NT2/D1 (cell line): ENCODE results near the gene EIF3F.

ENCODE experiments used
- DNase-seq: peaks from one replicate; pipeline ENCODE4 v3.0.0-alpha.2; 2011; ENCODE audit warnings: low read depth, low spot score
- H3K27me3 ChIP-seq: 2 replicates; pipeline ENCODE4 v1.6.0; 2011; ENCODE audit warnings: mild to moderate bottlenecking; ENCODE audit not compliant: insufficient read length, insufficient read depth
- H3K36me3 ChIP-seq: 2 replicates; pipeline ENCODE4 v1.6.1; 2011; ENCODE audit warnings: mild to moderate bottlenecking, low read length, mixed read lengths; ENCODE audit not compliant: insufficient read depth, insufficient read length
- H3K4me1 ChIP-seq: 2 replicates; pipeline ENCODE4 v1.5.1; 2011; ENCODE audit not compliant: insufficient read depth, insufficient read length
- H3K4me3 ChIP-seq: 2 replicates; pipeline ENCODE4 v1.5.1; 2011; ENCODE audit warnings: low read depth; ENCODE audit not compliant: insufficient read length
- H3K9ac ChIP-seq: 2 replicates; pipeline ENCODE4 v1.6.0; 2011; ENCODE audit warnings: low read depth; ENCODE audit not compliant: insufficient read length
- H3K9me3 ChIP-seq: 2 replicates; pipeline ENCODE4 v1.5.1; 2011; ENCODE audit warnings: mild to moderate bottlenecking, low read length; ENCODE audit not compliant: insufficient read depth
- SUZ12 ChIP-seq: IDR thresholded peaks from 2 replicates; pipeline ENCODE4 v1.6.1; 2011; ENCODE audit not compliant: insufficient read length, insufficient read depth; ENCODE audit errors: extremely low read depth
- YY1 ChIP-seq: IDR thresholded peaks from 2 replicates; pipeline ENCODE4 v1.6.1; 2011; ENCODE audit not compliant: insufficient read length, insufficient read depth
- ZNF274 ChIP-seq: IDR thresholded peaks from 2 replicates; pipeline ENCODE4 v1.6.1; 2011; ENCODE audit warnings: mild to moderate bottlenecking, low read depth, low read length

Gene EIF3F

DNA sequence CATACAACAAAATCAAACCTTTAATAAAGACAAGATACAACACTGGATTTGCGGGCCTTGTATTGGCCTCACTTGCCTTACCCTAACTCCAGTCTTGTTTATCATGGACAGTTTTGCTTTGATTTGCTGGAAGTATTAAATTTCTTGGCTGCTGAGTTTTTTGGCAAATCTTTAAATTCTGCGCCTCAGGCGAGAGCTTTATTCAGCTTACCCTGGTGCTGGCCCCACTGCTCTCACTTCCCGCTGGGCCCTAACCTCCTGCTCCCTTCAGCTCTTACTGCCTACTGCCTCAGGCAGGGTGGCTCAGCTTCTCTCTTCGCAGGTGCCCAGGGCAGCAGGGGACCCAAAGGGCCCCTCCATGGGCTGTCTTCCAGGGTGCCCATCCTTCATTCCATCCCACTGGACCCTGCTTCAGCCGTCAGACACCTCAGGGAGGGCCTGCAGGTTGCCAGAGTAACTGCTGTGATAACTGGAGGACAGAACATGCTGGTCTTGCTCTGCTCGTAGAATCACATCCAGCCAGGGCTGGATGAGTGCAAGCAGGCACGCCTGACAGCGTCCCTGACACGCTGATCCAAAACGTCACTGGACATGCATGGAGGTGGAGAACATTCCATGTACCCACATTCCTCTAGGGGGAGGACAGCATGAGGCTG, 48.2 kb downstream of the EIF3F start:
- H3K36me3 ChIP-seq, result no peaks in the 10 kb centered on the region
- H3K4me1 ChIP-seq, result peaks cover 3% of the 10 kb centered on the region
- no peaks in the 10 kb centered on the region for H3K9me3 ChIP-seq
- H3K27me3 ChIP-seq, result peaks cover 20% of the 10 kb centered on the region
- H3K4me3 ChIP-seq, result no peak overlapping the region
- TF ChIP-seq SUZ12 (no peak), YY1 (no peak), ZNF274 (no peak)
- no peak overlapping the region for H3K9ac ChIP-seq
- no peak for DNase-seq

DNA sequence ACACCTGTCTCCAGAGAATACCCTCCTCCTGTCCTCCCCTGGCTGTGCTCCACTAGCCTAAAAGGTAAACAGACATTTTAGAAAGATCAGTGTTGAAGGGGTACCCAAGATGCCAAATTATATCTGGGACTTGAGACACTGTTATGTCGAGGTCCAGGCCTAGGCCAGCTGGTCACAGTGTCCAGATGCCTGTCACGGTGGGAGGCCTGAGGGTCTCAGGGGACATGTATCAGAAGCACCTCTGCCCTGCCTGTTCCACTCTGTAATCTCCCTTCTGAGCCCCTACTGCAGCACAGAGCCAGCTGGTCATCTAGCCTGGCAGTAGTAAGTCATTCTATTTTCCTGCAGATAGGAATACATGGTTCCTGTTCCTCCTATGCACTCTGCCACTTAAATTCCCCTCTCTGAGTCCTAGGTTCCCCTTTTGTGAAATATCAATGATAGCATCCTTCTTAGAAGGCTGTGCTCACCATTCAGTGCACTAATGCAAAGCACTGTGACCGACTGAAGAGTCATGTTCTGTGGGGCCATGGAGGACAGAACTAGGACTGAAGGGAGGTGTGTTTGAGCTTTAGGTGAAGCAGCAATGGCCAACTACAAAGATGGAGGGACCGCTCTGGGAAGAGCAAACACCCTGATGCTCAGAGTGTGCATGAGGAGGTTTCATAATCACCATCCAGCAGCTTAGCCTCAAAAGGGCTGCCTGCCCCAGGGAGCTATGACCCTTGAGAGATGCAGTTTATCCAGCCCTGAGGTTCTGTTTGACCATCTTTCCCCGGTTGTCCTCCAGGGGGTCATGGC, 49.1 kb downstream of the EIF3F start:
- TF ChIP-seq YY1 (no peak), ZNF274 (no peak), SUZ12 (no peak)
- Histone ChIP-seq H3K27me3 (peaks cover 17% of the 10 kb centered on the region), H3K4me1 (peaks cover 3% of the 10 kb centered on the region), H3K36me3 (no peaks in the 10 kb centered on the region), H3K9ac (no peak overlapping the region), H3K9me3 (no peaks in the 10 kb centered on the region), H3K4me3 (no peak overlapping the region)
- no peak for DNase-seq

DNA sequence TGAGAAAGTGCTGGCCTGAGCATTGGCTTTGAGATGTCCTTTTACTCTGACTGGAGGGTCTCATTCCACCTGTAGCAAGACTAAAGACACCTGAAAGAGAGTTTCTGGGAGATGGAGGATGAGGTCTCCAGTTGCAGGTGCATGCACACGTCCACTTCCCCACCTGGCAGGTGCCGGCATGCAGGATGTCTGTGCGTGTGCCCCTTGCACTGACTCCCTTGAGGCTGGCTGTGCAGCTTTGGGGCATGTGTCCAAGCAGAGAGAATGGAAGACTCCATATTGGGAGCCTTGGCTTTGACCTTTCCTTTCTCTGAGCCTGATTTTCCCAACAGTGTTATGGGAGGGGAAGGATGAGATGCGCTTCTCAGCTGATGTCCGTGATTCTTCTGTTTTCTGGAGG, 49.8 kb downstream of the EIF3F start:
- no peak overlapping the region for H3K9ac ChIP-seq
- peaks cover 3% of the 10 kb centered on the region for H3K4me1 ChIP-seq
- H3K27me3 ChIP-seq, result peaks cover 11% of the 10 kb centered on the region
- no peak overlapping the region for H3K4me3 ChIP-seq
- no peaks in the 10 kb centered on the region for H3K9me3 ChIP-seq
- no peaks in the 10 kb centered on the region for H3K36me3 ChIP-seq
- no peak for DNase-seq
- TF ChIP-seq YY1 (no peak), SUZ12 (no peak), ZNF274 (no peak)

- DNase-seq, result no peak
- Histone ChIP-seq H3K4me3 (no peak overlapping the region), H3K4me1 (no peaks in the 10 kb centered on the region), H3K9me3 (peaks cover 10% of the 10 kb centered on the region; the same call in 1 of the 2 replicates), H3K27me3 (no peaks in the 10 kb centered on the region), H3K36me3 (no peaks in the 10 kb centered on the region), H3K9ac (no peak overlapping the region)
- TF ChIP-seq YY1 (no peak), ZNF274 (no peak), SUZ12 (no peak)
Measured at GRCh38 chr11:8038393-8038792, 51.3 kb downstream of the EIF3F start.

- Histone ChIP-seq H3K9ac (no peak overlapping the region), H3K9me3 (peaks cover 10% of the 10 kb centered on the region; the same call in 1 of the 2 replicates), H3K36me3 (no peaks in the 10 kb centered on the region), H3K4me1 (no peaks in the 10 kb centered on the region), H3K27me3 (no peaks in the 10 kb centered on the region), H3K4me3 (no peak overlapping the region)
- no peak for TF ChIP-seq ZNF274
- TF ChIP-seq YY1, result no peak
- TF ChIP-seq SUZ12, result no peak
- no peak for DNase-seq
Measured at GRCh38 chr11:8038811-8039529, 51.8 kb downstream of the EIF3F start.

GRCh38 chr11:8039530-8040260, 52.6 kb downstream of the EIF3F start:
- no peak for DNase-seq
- H3K4me3 ChIP-seq, result no peak overlapping the region
- no peaks in the 10 kb centered on the region for H3K4me1 ChIP-seq
- TF ChIP-seq ZNF274, result no peak
- TF ChIP-seq YY1, result no peak
- TF ChIP-seq SUZ12, result no peak
- H3K9me3 ChIP-seq, result peaks cover 10% of the 10 kb centered on the region; the same call in 1 of the 2 replicates
- no peaks in the 10 kb centered on the region for H3K27me3 ChIP-seq
- H3K9ac ChIP-seq, result no peak overlapping the region
- no peaks in the 10 kb centered on the region for H3K36me3 ChIP-seq
